A673 (cell line): ENCODE data around the gene SPTBN4.

ENCODE experiments used
- EZH2 ChIP-seq: fragments of 200-600 bp; sonication (generic); IDR thresholded peaks from 2 replicates; pipeline ENCODE4 v1.6.1; 2017; ENCODE audit warnings: borderline replicate concordance, low read depth, mild to moderate bottlenecking, mixed read lengths, antibody characterized with exemption, low read length; ENCODE audit not compliant: poor library complexity, severe bottlenecking
- TF ChIP-seq, protein P1 (sequence below): fragments of 300-800, 200-600 bp; sonication (generic); conservative IDR thresholded peaks from 2 replicates; pipeline ENCODE4 v1.5.1; 2017; ENCODE audit warnings: low read depth, mild to moderate bottlenecking, antibody characterized with exemption, low read length, moderate library complexity, mixed read lengths

- TF ChIP-seq, protein P1, sequence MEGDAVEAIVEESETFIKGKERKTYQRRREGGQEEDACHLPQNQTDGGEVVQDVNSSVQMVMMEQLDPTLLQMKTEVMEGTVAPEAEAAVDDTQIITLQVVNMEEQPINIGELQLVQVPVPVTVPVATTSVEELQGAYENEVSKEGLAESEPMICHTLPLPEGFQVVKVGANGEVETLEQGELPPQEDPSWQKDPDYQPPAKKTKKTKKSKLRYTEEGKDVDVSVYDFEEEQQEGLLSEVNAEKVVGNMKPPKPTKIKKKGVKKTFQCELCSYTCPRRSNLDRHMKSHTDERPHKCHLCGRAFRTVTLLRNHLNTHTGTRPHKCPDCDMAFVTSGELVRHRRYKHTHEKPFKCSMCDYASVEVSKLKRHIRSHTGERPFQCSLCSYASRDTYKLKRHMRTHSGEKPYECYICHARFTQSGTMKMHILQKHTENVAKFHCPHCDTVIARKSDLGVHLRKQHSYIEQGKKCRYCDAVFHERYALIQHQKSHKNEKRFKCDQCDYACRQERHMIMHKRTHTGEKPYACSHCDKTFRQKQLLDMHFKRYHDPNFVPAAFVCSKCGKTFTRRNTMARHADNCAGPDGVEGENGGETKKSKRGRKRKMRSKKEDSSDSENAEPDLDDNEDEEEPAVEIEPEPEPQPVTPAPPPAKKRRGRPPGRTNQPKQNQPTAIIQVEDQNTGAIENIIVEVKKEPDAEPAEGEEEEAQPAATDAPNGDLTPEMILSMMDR = no peak
- TF ChIP-seq EZH2 = no peak
Measured at GRCh38 chr19:40607311-40608239, 140.8 kb downstream of the SPTBN4 start.
